PFSK-1 (cell line): Measurements from ENCODE around the gene SIL1.

Experiments used
- FOXP2 ChIP-seq: optimal IDR thresholded peaks from 2 replicates; pipeline ENCODE3; 2011; ENCODE audit warnings: borderline replicate concordance, control low read depth, inconsistent platforms; ENCODE audit not compliant: insufficient read depth; ENCODE audit errors: extremely low read length, extremely low read depth
- POLR2AphosphoS5 ChIP-seq: IDR thresholded peaks from 2 replicates; pipeline ENCODE4 v1.6.1; 2012; ENCODE audit warnings: low read depth, mild to moderate bottlenecking, control low read depth, low read length, moderate library complexity
- SIN3A ChIP-seq: IDR thresholded peaks from 2 replicates; pipeline ENCODE4 v1.6.1; 2012; ENCODE audit warnings: mild to moderate bottlenecking, low read length, moderate library complexity, borderline replicate concordance; ENCODE audit not compliant: insufficient read depth

DNA sequence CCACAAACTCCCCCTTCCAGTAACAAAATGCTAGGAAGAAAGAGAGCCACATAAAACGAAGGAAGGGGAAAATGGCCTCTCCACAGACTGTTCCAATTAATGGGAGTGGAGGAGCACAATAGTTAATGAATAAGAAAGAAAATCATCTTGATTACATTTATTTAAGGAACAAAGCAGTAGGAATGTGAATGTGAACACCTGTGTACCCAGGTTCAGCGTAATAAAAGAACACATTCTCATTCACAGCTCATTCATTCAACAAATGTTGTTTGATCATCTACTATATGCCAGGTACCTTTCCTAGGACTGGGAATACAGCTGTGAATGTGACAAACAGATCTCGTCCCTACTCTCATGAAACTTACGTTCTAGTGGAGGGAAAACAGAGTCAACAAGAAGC, 35.7 kb downstream of the SIL1 start:
- TF ChIP-seq POLR2AphosphoS5: no peak
- TF ChIP-seq FOXP2: no peak
- no peak for TF ChIP-seq SIN3A
